HepG2 (cell line): ENCODE measurements around the gene PRDM10. TPM values are rescaled to one million over a fixed set of nuclear protein-coding genes. Genes with fewer than 3 reads are reported as not detected.

Experiments used
- ATAC-seq: fragments of 200-7000 bp; cut with Tn5 transposase; 3 replicates; pipeline ENCODE4 v1.9.1; 2020; ENCODE audit warnings: mild to moderate bottlenecking, moderate library complexity
- BruUV-seq: library from RNA; stranded (reverse); fragments of 400-500 nt; replicated peaks from 2 replicates; lab custom pipeline; 2021; lab: Mats Ljungman, UMichigan
- CTCF ChIA-PET: fragments of 300-600 bp; formaldehyde crosslinking; extraction: SDS; loops from one replicate; lab custom pipeline; 2021; ENCODE audit warnings: low total read pairs, inconsistent platforms, low intra/inter-chr PET ratio; lab: Yijun Ruan, JAX
- POLR2A ChIA-PET: fragments of 350-600 bp; sonication (Branson Sonifier 250); formaldehyde crosslinking; loops from one replicate; lab custom pipeline; 2020; ENCODE audit warnings: antibody characterized with exemption, inconsistent platforms; lab: Yijun Ruan, JAX
- DNase-seq: peaks from one replicate; pipeline ENCODE4 v3.0.0-alpha.2; 2015; ENCODE audit warnings: low spot score
- FAIRE-seq: peaks from 3 replicates; lab custom pipeline; 2011; peaks lifted over from hg19 to GRCh38; lab: Jason Lieb, UNC
- H2AFZ ChIP-seq: one replicate; pipeline ENCODE4 v1.6.1; 2011; ENCODE audit warnings: low read length, inconsistent platforms
- H3K27ac ChIP-seq: fragments of 300-600 bp; 3 replicates; pipeline ENCODE4 v1.8.0; 2011; ENCODE audit warnings: mixed run types, mild to moderate bottlenecking, mixed read lengths, low read length, inconsistent platforms; ENCODE audit not compliant: insufficient read depth; ENCODE audit errors: extremely low read length
- H3K27me3 ChIP-seq, 2 experiments: fragments of 200-600 bp in 1 of 2; 2 replicates in 1 of 2; 3 replicates in 1 of 2; pipeline versions ENCODE4 v1.6.0 to v1.8.0; 2011; ENCODE audit warnings: low read length in 2 of 2, mild to moderate bottlenecking in 2 of 2, moderate library complexity in 2 of 2, inconsistent platforms in 1 of 2; ENCODE audit not compliant: insufficient read depth in 2 of 2, control insufficient read depth in 1 of 2
- H3K36me3 ChIP-seq, 2 experiments: fragments of 200-600 bp in 1 of 2; replicated peaks in 1 of 2; 2 replicates in 1 of 2; 3 replicates in 1 of 2; pipeline versions ENCODE4 v1.5.1 to v1.8.0; 2011; ENCODE audit warnings: low read length in 2 of 2, inconsistent platforms in 1 of 2; ENCODE audit not compliant: insufficient read depth in 2 of 2, control insufficient read depth in 1 of 2
- H3K4me1 ChIP-seq: 2 replicates; pipeline ENCODE4 v1.5.1; 2012; ENCODE audit warnings: low read length, inconsistent platforms; ENCODE audit not compliant: insufficient read depth
- H3K4me2 ChIP-seq: 2 replicates; pipeline ENCODE4 v1.6.0; 2011; ENCODE audit warnings: low read depth, low read length, inconsistent platforms
- H3K4me3 ChIP-seq, 3 experiments: fragments of 200-600 bp in 1 of 3; sonication (generic), shearing (Covaris generic) in 1 of 3; replicated peaks in 1 of 3; 2 replicates each; pipeline ENCODE4 v1.5.1; 2011 to 2016; ENCODE audit warnings: low read length in 3 of 3, inconsistent platforms in 2 of 3, low read depth in 2 of 3, mild to moderate bottlenecking in 2 of 3, control low read depth in 1 of 3, mixed read lengths in 1 of 3; ENCODE audit not compliant: insufficient read depth in 1 of 3
- H3K79me2 ChIP-seq: one replicate; pipeline ENCODE4 v1.6.1; 2011; ENCODE audit warnings: low read length, inconsistent platforms; ENCODE audit not compliant: insufficient read depth
- H3K9ac ChIP-seq: 2 replicates; pipeline ENCODE4 v1.6.0; 2011; ENCODE audit warnings: mild to moderate bottlenecking, low read depth, low read length, inconsistent platforms; ENCODE audit not compliant: insufficient read depth
- H3K9me3 ChIP-seq: 2 replicates; pipeline ENCODE4 v1.5.1; 2012; ENCODE audit warnings: mild to moderate bottlenecking, low read length
- H4K20me1 ChIP-seq: 2 replicates; pipeline ENCODE4 v1.6.0; 2011; ENCODE audit warnings: inconsistent platforms, mild to moderate bottlenecking, low read length, moderate library complexity; ENCODE audit not compliant: insufficient read depth
- BCL6 ChIP-seq: IDR thresholded peaks from 2 replicates; pipeline ENCODE4 v1.6.1; 2016; ENCODE audit warnings: missing genetic modification reagents, missing compliant biosample characterization
- HNF4A ChIP-seq: sonication (generic); formaldehyde crosslinking; IDR thresholded peaks from 2 replicates; pipeline ENCODE4 v1.4.0; 2020; ENCODE audit warnings: missing genetic modification reagents
- JARID2 ChIP-seq: sonication (generic); formaldehyde crosslinking; IDR thresholded peaks from 2 replicates; pipeline ENCODE4 v1.8.1; 2023; ENCODE audit warnings: missing genetic modification reagents, inconsistent platforms; ENCODE audit not compliant: insufficient replicate concordance
- KAT7 ChIP-seq: IDR thresholded peaks from 2 replicates; pipeline ENCODE4 v1.6.1; 2018; ENCODE audit warnings: borderline replicate concordance, missing compliant biosample characterization
- MAZ ChIP-seq, 2 experiments: sonication (generic) in 1 of 2; formaldehyde crosslinking in 1 of 2; IDR thresholded peaks; 2 replicates each; pipeline versions ENCODE4 v1.5.0 to v1.6.1; 2012 to 2020; ENCODE audit warnings: low read depth in 2 of 2, mild to moderate bottlenecking in 2 of 2, borderline replicate concordance in 1 of 2, improper control_type of control experiment in 1 of 2, low read length in 1 of 2, missing genetic modification reagents in 1 of 2, moderate library complexity in 1 of 2
- MNT ChIP-seq: fragments of 450-650 bp; IDR thresholded peaks from 2 replicates; pipeline ENCODE4 v1.6.1; 2016
- NCOA2 ChIP-seq: sonication (generic); formaldehyde crosslinking; IDR thresholded peaks from 2 replicates; pipeline ENCODE4 v1.8.0; 2022; ENCODE audit warnings: inconsistent platforms
- NR2F6 ChIP-seq, 2 experiments: IDR thresholded peaks; 2 replicates each; pipeline ENCODE4 v1.6.1; 2016; ENCODE audit warnings: antibody characterized with exemption in 1 of 2, mild to moderate bottlenecking in 1 of 2
- PRDM10 ChIP-seq: sonication (generic); formaldehyde crosslinking; IDR thresholded peaks from 2 replicates; pipeline ENCODE4 v1.4.0; 2020; ENCODE audit warnings: low read depth, missing genetic modification reagents
- RORA ChIP-seq: sonication (generic); formaldehyde crosslinking; IDR thresholded peaks from 2 replicates; pipeline ENCODE4 v1.5.0; 2020; ENCODE audit warnings: mild to moderate bottlenecking, missing genetic modification reagents, moderate library complexity
- SRY ChIP-seq: sonication (generic); formaldehyde crosslinking; IDR thresholded peaks from 2 replicates; pipeline ENCODE4 v1.8.0; 2022; ENCODE audit warnings: mild to moderate bottlenecking, missing genetic modification reagents
- STAT5B ChIP-seq: sonication (generic); formaldehyde crosslinking; IDR thresholded peaks from 2 replicates; pipeline ENCODE4 v1.4.0; 2020; ENCODE audit warnings: missing genetic modification reagents
- ZBTB14 ChIP-seq: sonication (generic); formaldehyde crosslinking; IDR thresholded peaks from 2 replicates; pipeline ENCODE4 v1.4.0; 2020; ENCODE audit warnings: missing genetic modification reagents
- ZNF7 ChIP-seq: IDR thresholded peaks from 2 replicates; pipeline ENCODE4 v1.6.1; 2016; ENCODE audit warnings: missing biosample characterization, missing genetic modification reagents
- ZNF747 ChIP-seq: sonication (generic); formaldehyde crosslinking; IDR thresholded peaks from 2 replicates; pipeline ENCODE4 v1.8.1; 2023; ENCODE audit warnings: missing genetic modification reagents, mild to moderate bottlenecking, borderline replicate concordance
- WGBS: methylation state at CpG from one replicate; pipeline ENCODE4 v1.1.6; 2017; ENCODE audit warnings: low lambda C conversion rate; 5-methylcytosine and 5-hydroxymethylcytosine counted together
- in situ Hi-C: cut with HindIII; loops from 2 replicates; pipeline ENCODE4 v1.10.0; 2017; ENCODE audit warnings: low pct_unique_long_range_greater_than_20kb; ENCODE audit not compliant: extremely low pct_ligation_motif_present
- intact Hi-C: fragments of 100-400 bp; cut with micrococcal nuclease; formaldehyde crosslinking; loops from one replicate; pipeline ENCODE4 v1.10.0; 2022; ENCODE audit not compliant: unreplicated experiment
- polyA plus RNA-seq, 8 experiments: library from polyadenylated mRNA; depleted of rRNA in 3 of 8; stranded (reverse) in 7 of 8; unstranded in 1 of 8; fragments of >200 nt; fragmentation: Illumina TruSeq in 4 of 8; extraction: Trizol in 4 of 8; gene quantifications; 2 replicates each; pipeline versions ENCODE4 v1.2.1 to v1.2.3, GENCODE V29; 2011 to 2016; ENCODE audit warnings: low read depth in 4 of 8, missing spikeins in 1 of 8, mixed read lengths in 1 of 8; ENCODE audit not compliant: insufficient read depth in 1 of 8
- total RNA-seq, 5 experiments: library from RNA; depleted of rRNA; stranded (reverse); fragments of >200 nt; fragmentation: Illumina TruSeq; extraction: Trizol; gene quantifications; 2 replicates each; pipeline ENCODE4 v1.2.3, GENCODE V29; 2016; ENCODE audit warnings: low read depth in 1 of 5

PRDM10 gene
- total and polyA plus RNA-seq, 2 of the 13 experiments (the other 11 are each of a cell fraction or from before 2014, with no cell fraction given): 5.7 to 5.8 TPM

GRCh38 chr11:129996113-129996870 is 6.3 kb downstream of the PRDM10 start (continued):
- TF ChIP-seq PRDM10 (CRISPR knock-in tag) (no peak), MAZ (IDR thresholded peaks at IDR 0.05; ENCODE audit: borderline replicate concordance, low read depth, low read length) (no peak), MAZ (CRISPR knock-in tag; IDR thresholded peaks at IDR 0.05; ENCODE audit: low read depth) (no peak)

GRCh38 chr11:129995163-129995562 is 7.5 kb downstream of the PRDM10 start:
- in situ Hi-C loops: no loop called here
- H3K27ac ChIP-seq: peak overlapping the region; percentile 11
- no peak overlapping the region for H2AFZ ChIP-seq
- BruUV-seq: no TSS peak
- 48% methylated on average over 4 of the region's 4 CpGs for WGBS
- intact Hi-C loops: no loop called here
- peaks cover 74% of the 10 kb centered on the region for H3K4me1 ChIP-seq
- no peaks in the 10 kb centered on the region; a peak in 1 of 5 replicates for H3K36me3 ChIP-seq
- H4K20me1 ChIP-seq: no peaks in the 10 kb centered on the region
- H3K79me2 ChIP-seq: peaks cover 73% of the 10 kb centered on the region
- H3K4me3 ChIP-seq: no peak overlapping the region
- FAIRE-seq (no peak), DNase-seq (no peak), ATAC-seq (no peak)
- ChIA-PET POLR2A (interaction anchor here (1.3 to 1.4 kb wide), 2 partner anchors 21 to 129 kb away, joined by 3 to 4 read pairs; no protein-coding TSS in a partner anchor), CTCF (no interaction called here)
- H3K27me3 ChIP-seq: no peaks in the 10 kb centered on the region
- no peaks in the 10 kb centered on the region for H3K9me3 ChIP-seq
- H3K9ac ChIP-seq: no peak overlapping the region
- H3K4me2 ChIP-seq: peak overlapping the region; percentile 1; the same call in 1 of the 2 replicates
- TF ChIP-seq RORA (CRISPR knock-in tag) (no peak), BCL6 (CRISPR knock-in tag) (peak; percentile 46; the same call in 1 of the 2 replicates), ZNF7 (CRISPR knock-in tag) (no peak), JARID2 (no peak), SRY (CRISPR knock-in tag) (no peak), KAT7 (CRISPR knock-in tag) (no peak), NCOA2 (CRISPR knock-in tag) (no peak), MNT (no peak), NR2F6 (IDR thresholded peaks at IDR 0.05) (peak; percentile 89), NR2F6 (CRISPR knock-in tag; IDR thresholded peaks at IDR 0.05) (peak; percentile 95), ZBTB14 (CRISPR knock-in tag) (no peak), STAT5B (CRISPR knock-in tag) (no peak), HNF4A (CRISPR knock-in tag) (peak; percentile 30; the same call in 1 of the 2 replicates), ZNF747 (CRISPR knock-in tag) (no peak)
